HG02884 (cell line): ENCODE measurements around the gene MATN3.

ENCODE experiments used
- ATAC-seq: cut with Tn5 transposase; IDR thresholded peaks from one replicate; pipeline ENCODE4 v1.9.1; 2021; ENCODE audit warnings: mild to moderate bottlenecking, moderate library complexity; ENCODE audit not compliant: unreplicated experiment

MATN3 gene

GRCh38 chr2:19943189-19943588, 69.3 kb downstream of the MATN3 start:
- ATAC-seq: no peak

- no peak for ATAC-seq
Observed at GRCh38 chr2:19942199-19942598, 70.3 kb downstream of the MATN3 start.
